Activated T-helper 1 cell treated with Interleukin-2 at 50 U/mL for 16 hours (primary cell): Measurements from ENCODE around the gene TGFBR2.

ENCODE experiments used
- DNase-seq: peaks from one replicate; pipeline ENCODE4 v3.0.0-alpha.2; 2020; ENCODE audit warnings: low read depth

Gene TGFBR2

DNA sequence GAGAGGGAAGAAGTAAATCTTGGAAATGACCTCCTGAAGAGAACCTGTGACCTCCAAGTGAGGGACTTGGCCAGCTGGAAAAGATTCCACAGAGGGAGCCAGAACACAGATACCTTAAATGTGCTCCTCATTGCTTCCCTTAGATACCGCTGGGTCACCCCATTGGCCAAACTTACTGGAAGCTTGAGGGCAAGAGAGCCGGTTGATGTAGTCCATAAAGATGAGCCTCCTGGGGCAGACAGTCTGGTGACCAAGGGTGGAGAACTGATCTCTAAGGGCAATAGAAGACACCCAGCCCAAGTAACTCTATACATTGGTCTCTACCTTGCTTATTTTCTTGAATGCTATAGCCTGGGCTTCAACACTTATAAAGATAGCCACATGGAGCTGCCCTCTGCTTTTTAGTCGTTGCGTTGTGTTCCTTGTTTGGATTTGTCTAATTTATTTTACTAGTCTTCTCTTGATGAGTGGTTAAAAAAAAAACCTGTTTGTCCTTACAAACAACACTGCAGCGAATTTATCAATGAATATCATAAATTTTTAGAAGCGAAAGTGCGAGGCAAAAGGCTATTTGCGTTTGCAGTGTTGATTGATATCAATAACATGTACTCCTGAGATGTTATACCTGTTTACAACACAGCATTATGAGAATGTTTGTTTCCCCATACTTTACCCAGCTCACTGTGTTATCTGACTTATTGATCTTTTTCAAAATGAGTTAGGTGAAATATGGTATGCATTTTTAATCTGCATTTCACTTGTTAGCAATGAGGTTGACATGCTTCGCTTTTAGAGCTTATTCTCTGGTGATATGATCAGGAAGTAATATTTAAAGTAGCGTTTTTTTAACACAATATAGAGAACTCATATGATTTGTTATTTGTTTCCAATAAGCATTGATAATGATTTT lies 31.2 kb downstream of the TGFBR2 start:
- DNase-seq: no peak

DNA sequence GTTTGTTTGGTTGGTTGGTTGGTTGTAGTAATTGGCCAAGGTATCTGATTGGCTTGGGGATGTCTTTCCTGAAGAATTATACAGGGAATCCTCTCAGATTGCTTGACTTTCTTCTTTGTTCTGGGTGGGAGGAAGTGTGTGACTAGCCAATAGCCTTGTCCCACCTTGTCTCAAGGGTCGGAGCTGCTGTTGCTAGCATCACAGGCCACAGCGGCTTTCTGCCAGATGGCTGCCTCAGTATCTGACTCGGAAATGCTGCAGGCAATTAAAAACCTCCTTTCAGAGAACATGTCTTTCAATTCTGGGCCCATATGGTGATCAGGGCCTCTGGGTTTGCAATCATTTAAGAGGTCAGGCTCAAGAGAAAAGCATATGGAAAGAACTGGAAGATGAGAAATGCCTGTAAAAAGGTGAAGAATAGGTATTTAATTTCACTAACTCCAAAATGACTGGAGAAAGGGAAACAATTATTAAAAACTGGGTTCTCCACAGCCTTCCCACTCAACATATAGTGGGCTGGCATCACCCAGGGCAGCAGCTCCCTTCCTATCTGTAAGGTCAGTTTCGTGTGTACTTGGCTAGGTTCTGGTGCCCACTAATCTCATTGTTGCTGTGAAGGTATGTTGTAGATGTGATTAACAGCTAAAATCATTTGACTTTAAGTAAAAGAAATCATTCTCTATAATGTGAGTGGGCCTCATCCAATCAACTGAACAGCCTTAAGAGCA lies 32.4 kb downstream of the TGFBR2 start:
- no peak for DNase-seq

DNA sequence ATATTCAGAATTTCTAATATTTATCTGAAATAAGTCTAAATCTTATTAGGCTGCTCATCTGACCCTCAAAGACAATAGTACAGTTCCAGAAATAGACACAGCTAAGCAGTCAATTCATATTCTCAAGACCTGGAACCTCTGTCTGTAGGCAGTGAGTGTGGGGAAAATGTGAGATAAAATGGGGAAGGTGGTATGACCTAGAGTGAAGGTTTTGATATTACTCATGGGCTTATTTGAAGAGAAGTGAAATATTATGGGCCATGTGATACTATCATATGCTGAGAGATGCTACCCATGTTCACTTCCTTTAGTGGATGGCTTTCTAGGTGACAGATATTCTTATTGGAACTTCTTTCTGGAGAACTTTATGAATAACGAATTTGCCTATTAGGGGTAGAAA lies 33.5 kb downstream of the TGFBR2 start:
- no peak for DNase-seq

GRCh38 chr3:30640851-30641250 lies 34.5 kb downstream of the TGFBR2 start:
- DNase-seq: no peak

- DNase-seq: no peak
These were observed 35.2 kb downstream of the TGFBR2 start for GRCh38 chr3:30641416-30642251.

- DNase-seq: no peak
These were observed 36.5 kb downstream of the TGFBR2 start for GRCh38 chr3:30642849-30643361.

DNA sequence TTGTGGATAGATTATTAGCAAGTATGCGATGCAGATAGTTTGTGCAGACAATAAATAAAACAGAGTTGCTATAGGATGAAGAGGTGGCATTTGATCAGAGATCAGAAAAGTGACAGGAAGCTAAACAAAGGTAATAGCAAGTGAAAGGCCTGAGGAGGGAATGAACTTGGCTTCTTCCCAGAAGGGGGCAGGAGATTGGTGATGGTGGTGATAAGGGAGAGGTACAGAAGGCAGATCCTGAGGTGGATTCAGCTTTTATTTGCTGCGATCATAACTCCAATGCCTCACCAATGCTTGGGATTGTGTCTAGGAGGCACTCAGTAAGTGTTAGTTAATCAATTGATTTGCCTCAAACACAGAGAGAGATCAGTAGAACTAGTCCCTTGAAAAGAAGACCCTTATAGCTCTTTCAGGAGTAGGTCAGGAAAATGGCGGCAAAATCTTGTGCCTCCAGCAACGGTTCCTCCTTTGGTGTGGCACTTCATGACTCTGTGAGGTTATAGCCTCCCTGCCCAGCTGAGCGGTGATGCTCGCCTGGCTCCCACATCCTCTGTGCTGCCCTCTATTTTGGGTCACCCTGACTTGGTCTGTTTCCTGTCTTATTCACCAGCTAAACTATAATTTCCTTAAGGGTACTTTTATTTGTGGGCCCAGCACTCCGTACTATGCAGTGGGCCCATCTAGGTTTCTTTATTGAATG lies 37.5 kb downstream of the TGFBR2 start:
- peak; percentile 42 for DNase-seq

GRCh38 chr3:30644615-30645014 lies 38.2 kb downstream of the TGFBR2 start:
- DNase-seq: peak; percentile 18

DNA sequence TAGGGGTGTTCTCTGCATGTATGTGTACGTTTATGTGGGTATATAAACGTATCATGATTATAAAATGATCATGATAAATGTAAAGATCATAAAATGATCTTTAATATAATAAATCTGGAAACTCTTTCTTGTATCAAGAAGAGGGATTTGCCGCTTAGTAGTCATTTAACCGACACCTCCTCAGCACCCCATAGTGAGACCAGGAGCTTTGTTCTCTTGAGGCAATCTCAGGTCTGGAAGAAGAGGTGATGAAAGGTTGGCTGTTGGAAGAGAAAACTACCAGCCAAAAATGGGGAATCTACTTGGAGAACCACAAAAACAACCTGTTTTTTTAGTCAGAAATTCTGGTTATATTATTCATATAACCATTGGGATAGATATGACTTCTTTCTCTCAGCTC lies 38.7 kb downstream of the TGFBR2 start:
- DNase-seq: no peak

DNA sequence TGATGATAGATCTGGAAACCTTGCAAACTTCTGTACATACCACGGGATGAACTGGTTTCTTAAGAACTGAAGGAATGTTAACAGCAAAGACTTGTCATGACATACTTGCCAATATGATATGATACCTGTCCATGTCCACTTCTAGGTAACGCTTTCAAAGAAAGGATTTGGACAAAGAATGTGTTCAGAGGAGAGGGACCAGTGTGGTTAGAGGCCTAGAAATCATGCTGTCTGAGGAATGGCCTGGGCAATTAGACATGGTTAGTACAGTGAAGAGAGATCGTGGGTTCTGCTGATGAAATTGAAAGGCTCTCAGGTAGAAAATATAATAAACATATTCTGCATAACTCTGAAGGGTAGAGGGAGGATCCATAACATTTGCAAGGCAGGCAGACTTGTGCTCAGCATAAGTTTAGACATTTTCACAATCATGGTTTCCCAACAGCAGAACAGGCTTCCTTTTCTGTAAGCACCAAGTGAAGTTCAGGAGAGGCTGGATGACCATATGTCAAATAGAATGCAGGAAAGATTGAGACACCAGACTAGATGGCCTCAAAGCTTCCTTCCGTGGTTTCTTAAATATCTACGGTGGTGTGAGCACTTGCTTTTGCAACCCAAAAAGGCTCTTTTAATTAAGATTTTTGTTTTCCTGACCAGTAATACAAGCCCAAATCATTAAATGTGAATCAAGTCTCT lies 39.9 kb downstream of the TGFBR2 start:
- no peak for DNase-seq

- DNase-seq: no peak
These were observed 40.8 kb downstream of the TGFBR2 start for GRCh38 chr3:30646961-30647752.

GRCh38 chr3:30648670-30649357 lies 42.4 kb downstream of the TGFBR2 start:
- no peak for DNase-seq

- no peak for DNase-seq
These were observed 43.3 kb downstream of the TGFBR2 start for GRCh38 chr3:30649572-30650318.

- no peak for DNase-seq
These were observed 44.1 kb downstream of the TGFBR2 start for GRCh38 chr3:30650348-30650995.

GRCh38 chr3:30654269-30654668 lies 47.9 kb downstream of the TGFBR2 start:
- no peak for DNase-seq

GRCh38 chr3:30655187-30655812 lies 48.9 kb downstream of the TGFBR2 start:
- no peak for DNase-seq

- DNase-seq: no peak
These were observed 50.3 kb downstream of the TGFBR2 start for GRCh38 chr3:30656624-30657141.
